Measurements from ENCODE around the gene HYAL3.

The HYAL3 gene

GRCh38 chr3:50331364-50331907 lies 32.2 kb upstream of the HYAL3 start:
- H3K27ac ChIP-seq = no peak overlapping the region
- DNase-seq (ENCODE audit: low read depth, low spot score) = no peak

- H3K27ac ChIP-seq = no peak overlapping the region
- DNase-seq (ENCODE audit: low read depth, low spot score) = no peak
These were observed 31.1 kb upstream of the HYAL3 start for GRCh38 chr3:50330330-50330729.

GRCh38 chr3:50327943-50328691 lies 28.9 kb upstream of the HYAL3 start, which contains the start of gene TUSC2:
TSS of gene TUSC2 (minus strand) at chr3:50328223. CDS start at chr3:50328099, 124 bp downstream.
- H3K27ac ChIP-seq = peak within 1 kb of the TSS; percentile 69
- DNase-seq (ENCODE audit: low read depth, low spot score) = peak; percentile 82

GRCh38 chr3:50327129-50327528 lies 27.9 kb upstream of the HYAL3 start:
- H3K27ac ChIP-seq = no peak overlapping the region
- no peak for DNase-seq (ENCODE audit: low read depth, low spot score)

- no peak for DNase-seq (ENCODE audit: low read depth, low spot score)
- no peak overlapping the region for H3K27ac ChIP-seq
These were observed 27.0 kb upstream of the HYAL3 start for GRCh38 chr3:50326182-50326541.

GRCh38 chr3:50325497-50326181 lies 26.4 kb upstream of the HYAL3 start:
- no peak for DNase-seq (ENCODE audit: low read depth, low spot score)
- no peak overlapping the region for H3K27ac ChIP-seq

GRCh38 chr3:50325113-50325480 lies 25.9 kb upstream of the HYAL3 start:
- no peak for DNase-seq (ENCODE audit: low read depth, low spot score)
- no peak overlapping the region for H3K27ac ChIP-seq

GRCh38 chr3:50324351-50325112 lies 25.3 kb upstream of the HYAL3 start:
- no peak overlapping the region for H3K27ac ChIP-seq
- no peak for DNase-seq (ENCODE audit: low read depth, low spot score)

GRCh38 chr3:50323614-50324199 lies 24.5 kb upstream of the HYAL3 start:
- no peak overlapping the region for H3K27ac ChIP-seq
- DNase-seq (ENCODE audit: low read depth, low spot score) = no peak

GRCh38 chr3:50323092-50323600 lies 23.9 kb upstream of the HYAL3 start:
- H3K27ac ChIP-seq = no peak overlapping the region
- no peak for DNase-seq (ENCODE audit: low read depth, low spot score)

- DNase-seq (ENCODE audit: low read depth, low spot score) = no peak
- H3K27ac ChIP-seq = peak within 1 kb of the TSS; percentile 76
These were observed 23.3 kb upstream of the HYAL3 start, which contains the start of gene HYAL2 for GRCh38 chr3:50322386-50323091. TSS of gene HYAL2 (minus strand) at chr3:50322745. CDS start at chr3:50320489, 2,256 bp downstream.

GRCh38 chr3:50322115-50322385 lies 22.8 kb upstream of the HYAL3 start:
- no peak for DNase-seq (ENCODE audit: low read depth, low spot score)
- H3K27ac ChIP-seq = no peak overlapping the region

- no peak for DNase-seq (ENCODE audit: low read depth, low spot score)
- peak overlapping the region; percentile 76 for H3K27ac ChIP-seq
These were observed 22.3 kb upstream of the HYAL3 start for GRCh38 chr3:50321336-50322114.

- H3K27ac ChIP-seq = peak overlapping the region; percentile 76
- no peak for DNase-seq (ENCODE audit: low read depth, low spot score)
These were observed 21.7 kb upstream of the HYAL3 start for GRCh38 chr3:50320853-50321335.

- peak overlapping the region; percentile 76 for H3K27ac ChIP-seq
- DNase-seq (ENCODE audit: low read depth, low spot score) = no peak
These were observed 20.9 kb upstream of the HYAL3 start for GRCh38 chr3:50319894-50320625.

- H3K27ac ChIP-seq = no peak overlapping the region
- no peak for DNase-seq (ENCODE audit: low read depth, low spot score)
These were observed 20.1 kb upstream of the HYAL3 start for GRCh38 chr3:50319181-50319893.

- DNase-seq (ENCODE audit: low read depth, low spot score) = no peak
- H3K27ac ChIP-seq = peak overlapping the region; percentile 97
These were observed 19.4 kb upstream of the HYAL3 start for GRCh38 chr3:50318615-50319014.

- peak overlapping the region; percentile 97 for H3K27ac ChIP-seq
- DNase-seq (ENCODE audit: low read depth, low spot score) = no peak
These were observed 19.0 kb upstream of the HYAL3 start for GRCh38 chr3:50318163-50318562.
